HEK293T (cell line): ENCODE results near the gene TPCN2.

ENCODE experiments used
- CTCF ChIA-PET: fragments of 350-600 bp; formaldehyde crosslinking; extraction: SDS; loops from one replicate; lab custom pipeline; 2021; ENCODE audit warnings: antibody characterized with exemption, inconsistent platforms; lab: Yijun Ruan, JAX
- POLR2A ChIA-PET: fragments of 350-600 bp; formaldehyde crosslinking; extraction: SDS; loops from one replicate; lab custom pipeline; 2020; ENCODE audit warnings: antibody characterized with exemption, inconsistent platforms; lab: Yijun Ruan, JAX
- DNase-seq: peaks from one replicate; pipeline ENCODE4 v3.0.0; 2012; ENCODE audit warnings: mixed read lengths; ENCODE audit errors: extremely low spot score
- ARNT ChIP-seq: fragments of 450-650 bp; IDR thresholded peaks from 2 replicates; pipeline ENCODE4 v1.6.1; 2017; ENCODE audit warnings: mild to moderate bottlenecking
- BHLHE40 ChIP-seq: fragments of 450-650 bp; IDR thresholded peaks from 2 replicates; pipeline ENCODE4 v1.6.1; 2016; ENCODE audit warnings: mild to moderate bottlenecking, moderate library complexity, borderline replicate concordance
- CTBP1 ChIP-seq: fragments of 450-650 bp; IDR thresholded peaks from 2 replicates; pipeline ENCODE4 v1.6.1; 2016; ENCODE audit warnings: borderline replicate concordance
- ELF4 ChIP-seq: fragments of 450-650 bp; IDR thresholded peaks from 2 replicates; pipeline ENCODE4 v1.6.1; 2017; ENCODE audit warnings: antibody characterized with exemption
- FOXA1 ChIP-seq: fragments of 450-650 bp; IDR thresholded peaks from 2 replicates; pipeline ENCODE4 v1.6.1; 2016; ENCODE audit warnings: mild to moderate bottlenecking
- FOXK2 ChIP-seq: fragments of 450-650 bp; IDR thresholded peaks from 2 replicates; pipeline ENCODE4 v1.6.1; 2016; ENCODE audit warnings: mild to moderate bottlenecking
- FOXM1 ChIP-seq: fragments of 450-650 bp; IDR thresholded peaks from 2 replicates; pipeline ENCODE4 v1.6.1; 2017; ENCODE audit warnings: mild to moderate bottlenecking, borderline replicate concordance
- HDGF ChIP-seq: fragments of 450-650 bp; IDR thresholded peaks from 2 replicates; pipeline ENCODE4 v1.6.1; 2017; ENCODE audit warnings: antibody characterized with exemption, borderline replicate concordance
- L3MBTL2 ChIP-seq: fragments of 450-650 bp; conservative IDR thresholded peaks from 2 replicates; pipeline ENCODE4 v1.6.1; 2016; ENCODE audit warnings: mild to moderate bottlenecking
- LEF1 ChIP-seq: fragments of 450-650 bp; IDR thresholded peaks from 2 replicates; pipeline ENCODE4 v1.6.1; 2017; ENCODE audit warnings: mild to moderate bottlenecking, borderline replicate concordance
- NFRKB ChIP-seq: fragments of 450-650 bp; IDR thresholded peaks from 2 replicates; pipeline ENCODE4 v1.6.1; 2016; ENCODE audit warnings: mild to moderate bottlenecking, moderate library complexity
- SP1 ChIP-seq: fragments of 450-650 bp; IDR thresholded peaks from 2 replicates; pipeline ENCODE4 v1.6.1; 2017
- SUZ12 ChIP-seq: fragments of 450-650 bp; IDR thresholded peaks from 2 replicates; pipeline ENCODE4 v1.6.1; 2016; ENCODE audit warnings: mild to moderate bottlenecking
- TARDBP ChIP-seq: fragments of 450-650 bp; IDR thresholded peaks from 2 replicates; pipeline ENCODE4 v1.6.1; 2016
- ZNF384 ChIP-seq: fragments of 450-650 bp; IDR thresholded peaks from 2 replicates; pipeline ENCODE4 v1.6.1; 2016
- TF ChIP-seq, protein P1 (sequence below): fragments of 450-650 bp; IDR thresholded peaks from 2 replicates; pipeline ENCODE4 v1.6.1; 2016

Gene TPCN2

DNA sequence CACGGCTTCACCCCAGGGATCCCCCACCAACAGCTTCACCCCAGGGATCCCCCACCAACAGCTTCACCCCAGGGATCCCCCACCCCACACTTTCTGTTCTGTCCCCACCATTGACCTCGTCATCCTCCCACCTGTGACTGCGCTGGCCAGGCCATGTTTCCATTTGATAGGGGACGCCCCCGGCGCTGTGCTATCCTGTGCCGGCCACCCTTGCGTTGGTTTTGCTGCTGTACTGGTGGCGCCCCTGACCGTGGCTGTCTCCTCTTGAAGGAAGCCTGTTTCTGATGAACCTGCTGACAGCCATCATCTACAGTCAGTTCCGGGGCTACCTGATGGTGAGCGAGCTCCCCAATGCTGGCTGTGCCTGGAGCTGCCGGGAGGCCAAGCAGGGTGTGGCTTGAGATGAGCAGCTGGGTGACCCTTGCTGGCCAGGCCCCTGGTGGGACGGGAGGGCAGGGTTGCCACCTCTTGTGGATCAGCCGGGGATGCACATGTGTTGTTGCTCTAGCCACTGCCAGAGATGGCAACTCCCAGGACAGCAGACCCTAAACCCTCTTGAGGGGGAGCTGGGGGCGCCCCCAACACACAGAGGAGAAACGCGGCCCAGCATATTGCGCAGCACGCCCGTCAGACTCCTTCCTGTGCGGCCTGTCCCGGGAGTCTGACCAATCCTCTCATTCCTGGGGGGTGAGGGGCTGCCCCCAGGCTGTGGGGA is 22.5 kb downstream of the TPCN2 start:
- POLR2A ChIA-PET = no interaction called here
- DNase-seq = no peak
- CTCF ChIA-PET = no interaction called here
- TF ChIP-seq ZNF384 (no peak), SUZ12 (no peak), ARNT (no peak), FOXK2 (no peak), FOXA1 (no peak), NFRKB (no peak), L3MBTL2 (no peak), ELF4 (no peak), FOXM1 (no peak), TARDBP (no peak), LEF1 (no peak), HDGF (no peak), CTBP1 (no peak), SP1 (no peak), BHLHE40 (no peak)
- TF ChIP-seq, protein P1, sequence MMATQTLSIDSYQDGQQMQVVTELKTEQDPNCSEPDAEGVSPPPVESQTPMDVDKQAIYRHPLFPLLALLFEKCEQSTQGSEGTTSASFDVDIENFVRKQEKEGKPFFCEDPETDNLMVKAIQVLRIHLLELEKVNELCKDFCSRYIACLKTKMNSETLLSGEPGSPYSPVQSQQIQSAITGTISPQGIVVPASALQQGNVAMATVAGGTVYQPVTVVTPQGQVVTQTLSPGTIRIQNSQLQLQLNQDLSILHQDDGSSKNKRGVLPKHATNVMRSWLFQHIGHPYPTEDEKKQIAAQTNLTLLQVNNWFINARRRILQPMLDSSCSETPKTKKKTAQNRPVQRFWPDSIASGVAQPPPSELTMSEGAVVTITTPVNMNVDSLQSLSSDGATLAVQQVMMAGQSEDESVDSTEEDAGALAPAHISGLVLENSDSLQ = no peak

DNA sequence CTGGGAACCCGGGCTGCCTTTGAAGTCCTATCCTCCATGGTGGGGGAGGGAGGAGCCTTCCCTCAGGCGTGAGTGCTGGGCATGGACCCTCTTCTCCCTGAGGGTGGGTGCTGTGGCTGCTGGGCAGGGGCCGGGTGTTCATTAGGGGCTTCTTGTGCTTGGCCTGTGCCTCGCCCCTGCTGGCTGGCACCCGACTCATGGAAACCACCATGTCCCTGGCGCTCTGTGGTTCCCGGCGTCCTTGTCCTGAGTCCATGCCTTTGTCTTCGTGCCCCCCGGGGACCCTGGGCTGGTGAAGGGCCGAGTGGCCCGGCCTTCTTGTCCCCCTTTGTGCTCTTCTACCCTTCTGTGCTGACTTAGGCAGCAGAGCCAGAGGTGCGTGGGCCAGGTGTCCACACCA is 23.2 kb downstream of the TPCN2 start:
- ChIA-PET POLR2A (no interaction called here), CTCF (no interaction called here)
- DNase-seq = no peak
- TF ChIP-seq NFRKB (no peak), BHLHE40 (no peak), LEF1 (no peak), FOXK2 (no peak), TARDBP (no peak), SUZ12 (no peak), FOXA1 (no peak), SP1 (no peak), L3MBTL2 (no peak), ARNT (no peak), ELF4 (no peak), HDGF (no peak), CTBP1 (no peak), ZNF384 (no peak), FOXM1 (no peak)
- TF ChIP-seq, protein P1 = no peak

DNA sequence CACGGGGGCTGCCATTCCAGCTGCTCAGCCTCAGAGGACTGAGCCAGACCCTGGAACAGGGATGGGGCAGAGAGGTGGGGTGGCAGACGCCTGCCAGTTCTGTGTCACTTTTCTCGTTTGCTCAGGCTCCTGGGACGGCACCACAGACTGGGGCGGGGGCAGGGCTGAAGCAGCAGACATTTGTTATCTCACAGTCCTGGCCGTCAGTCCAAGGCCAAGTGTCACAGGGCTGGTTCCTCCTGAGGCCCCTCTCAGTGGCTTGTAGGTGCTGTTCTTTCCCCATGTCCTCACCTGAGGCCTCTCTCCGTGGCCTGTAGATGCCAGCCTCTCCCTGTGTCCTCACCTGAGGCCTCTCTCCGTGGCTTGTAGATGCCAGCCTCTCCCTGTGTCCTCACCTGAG is 24.7 kb downstream of the TPCN2 start:
- ChIA-PET CTCF (no interaction called here), POLR2A (interaction anchor here (1.2 kb wide), 1 partner anchor 13 kb away, joined by 3 read pairs; no protein-coding TSS in a partner anchor)
- DNase-seq = no peak
- TF ChIP-seq NFRKB = no peak
- no peak for TF ChIP-seq FOXM1
- no peak for TF ChIP-seq ZNF384
- no peak for TF ChIP-seq L3MBTL2
- TF ChIP-seq BHLHE40 = no peak
- no peak for TF ChIP-seq CTBP1
- no peak for TF ChIP-seq ARNT
- TF ChIP-seq SUZ12 = no peak
- TF ChIP-seq, protein P1 = no peak
- TF ChIP-seq FOXK2 = no peak
- no peak for TF ChIP-seq TARDBP
- TF ChIP-seq SP1 = no peak
- no peak for TF ChIP-seq HDGF
- TF ChIP-seq ELF4 = no peak
- TF ChIP-seq FOXA1 = no peak
- no peak for TF ChIP-seq LEF1

DNA sequence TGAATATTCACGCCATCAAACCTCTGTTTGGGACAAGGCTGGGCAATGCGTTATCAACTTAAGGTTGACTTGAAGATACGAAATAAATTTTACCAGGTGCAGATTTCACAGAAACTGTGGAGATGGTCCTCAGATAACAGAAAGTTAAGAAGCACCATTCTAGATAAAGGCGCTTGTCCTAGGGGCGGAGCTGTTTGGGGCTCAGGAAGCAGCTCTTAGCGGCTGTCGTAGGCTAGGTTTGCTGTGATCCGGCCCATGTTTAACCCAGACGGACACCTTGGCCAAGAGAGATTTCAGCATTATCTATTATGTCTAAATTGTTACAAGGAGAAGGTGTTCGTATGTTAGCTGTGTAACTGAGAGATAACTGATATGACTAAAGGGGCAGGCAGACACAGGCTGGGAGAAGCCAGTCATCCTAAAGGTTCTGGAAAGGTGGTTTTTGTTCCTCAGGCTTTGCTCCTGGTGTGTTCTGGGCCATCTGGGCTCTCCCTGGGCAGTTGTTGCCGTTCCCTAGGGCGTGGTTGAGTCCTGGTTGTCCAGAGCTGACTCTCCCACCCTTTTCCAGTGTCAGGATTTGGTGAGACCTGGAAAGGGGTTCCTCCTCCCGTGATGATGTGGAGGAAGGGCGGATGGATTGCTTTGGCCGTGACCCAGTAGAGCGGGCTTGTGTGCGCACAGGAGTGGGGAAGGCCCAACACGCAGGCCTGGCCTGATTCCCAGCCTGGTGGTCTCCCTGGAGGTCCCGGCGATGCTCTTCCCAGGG is 25.8 kb downstream of the TPCN2 start:
- TF ChIP-seq FOXM1 (no peak), LEF1 (no peak), NFRKB (no peak)
- POLR2A ChIA-PET = interaction anchor here (1.2 kb wide), 1 partner anchor 12 kb away, joined by 3 read pairs; no protein-coding TSS in a partner anchor
- CTCF ChIA-PET = no interaction called here
- DNase-seq = no peak

DNA sequence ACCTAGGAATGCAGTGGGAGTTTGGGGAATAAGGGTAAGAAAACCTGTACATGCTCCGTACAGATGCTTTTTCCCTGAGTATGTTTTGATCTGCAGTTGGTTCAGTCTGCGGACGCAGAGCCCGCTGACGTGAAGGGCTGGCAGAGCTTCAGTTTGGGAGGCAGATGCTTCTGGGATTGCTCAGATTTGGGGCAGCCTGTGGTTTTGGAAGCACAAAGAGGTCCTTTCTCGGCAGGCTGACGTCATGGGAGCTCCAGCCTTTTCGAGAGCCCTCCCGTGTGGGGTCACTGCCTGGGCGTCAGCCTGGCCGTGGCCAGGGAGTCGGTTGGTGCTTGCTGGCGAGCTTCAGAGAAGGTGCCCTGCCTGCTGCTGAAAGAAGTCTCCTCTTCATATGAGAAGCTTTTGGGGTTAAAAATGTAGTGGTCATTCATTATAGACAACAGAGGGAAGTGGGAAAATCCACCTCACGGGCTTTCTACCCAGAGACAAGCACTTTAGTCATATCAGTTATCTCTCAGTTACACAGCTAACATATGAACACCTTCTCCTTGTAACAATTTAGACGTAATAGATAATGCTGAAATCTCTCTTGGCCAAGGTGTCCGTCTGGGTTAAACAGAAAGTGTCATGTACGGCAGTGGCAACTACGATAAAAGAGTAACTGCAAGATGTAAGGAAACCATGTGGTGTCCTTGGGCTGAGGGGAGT is 26.8 kb downstream of the TPCN2 start:
- ChIA-PET CTCF (no interaction called here), POLR2A (no interaction called here)
- TF ChIP-seq FOXK2 (no peak), BHLHE40 (no peak), ELF4 (no peak), TARDBP (no peak)
- TF ChIP-seq, protein P1 = no peak
- no peak for DNase-seq
